ENCODE measurements around the gene SPATS2L.

Gene SPATS2L

GRCh38 chr2:200445284-200445683 is 138.8 kb downstream of the SPATS2L start:
- Histone ChIP-seq H3K4me3 (replicated peaks; ENCODE audit: low read depth, low read length) (no peak overlapping the region), H3K36me3 (ENCODE audit: control insufficient read depth, insufficient read depth, low read length) (no peaks in the 10 kb centered on the region), H3K27me3 (replicated peaks; ENCODE audit: control insufficient read depth, insufficient read depth, low read length) (no peaks in the 10 kb centered on the region)
- DNase-seq (ENCODE audit: extremely low read depth, insufficient read length), result no peak
- TF ChIP-seq CTCF (IDR thresholded peaks at IDR 0.05; ENCODE audit: insufficient read depth, low read length, poor library complexity, severe bottlenecking), result no peak

DNA sequence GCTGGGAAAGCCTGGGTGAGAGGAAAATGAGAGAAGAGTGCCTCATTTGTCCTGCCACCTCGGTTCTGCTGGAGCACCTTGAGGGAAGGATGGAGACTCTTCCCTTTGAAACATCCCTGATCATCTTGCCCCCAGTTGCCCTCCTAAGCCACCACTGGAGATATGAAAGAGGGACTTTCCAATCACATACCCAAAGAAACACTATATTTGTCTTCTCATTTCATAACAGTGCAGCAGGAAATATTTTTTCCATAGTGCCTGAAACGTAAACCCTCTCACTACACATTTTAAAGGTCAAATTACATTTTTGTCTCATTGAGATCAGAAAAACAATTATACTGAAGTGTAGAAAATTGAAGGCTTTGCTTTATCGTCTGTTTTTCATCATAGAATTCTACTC is 140.1 kb downstream of the SPATS2L start:
- no peak for DNase-seq (ENCODE audit: extremely low read depth, insufficient read length)
- Histone ChIP-seq H3K27me3 (replicated peaks; ENCODE audit: control insufficient read depth, insufficient read depth, low read length) (no peaks in the 10 kb centered on the region), H3K36me3 (ENCODE audit: control insufficient read depth, insufficient read depth, low read length) (no peaks in the 10 kb centered on the region), H3K4me3 (replicated peaks; ENCODE audit: low read depth, low read length) (no peak overlapping the region)
- no peak for TF ChIP-seq CTCF (IDR thresholded peaks at IDR 0.05; ENCODE audit: insufficient read depth, low read length, poor library complexity, severe bottlenecking)

DNA sequence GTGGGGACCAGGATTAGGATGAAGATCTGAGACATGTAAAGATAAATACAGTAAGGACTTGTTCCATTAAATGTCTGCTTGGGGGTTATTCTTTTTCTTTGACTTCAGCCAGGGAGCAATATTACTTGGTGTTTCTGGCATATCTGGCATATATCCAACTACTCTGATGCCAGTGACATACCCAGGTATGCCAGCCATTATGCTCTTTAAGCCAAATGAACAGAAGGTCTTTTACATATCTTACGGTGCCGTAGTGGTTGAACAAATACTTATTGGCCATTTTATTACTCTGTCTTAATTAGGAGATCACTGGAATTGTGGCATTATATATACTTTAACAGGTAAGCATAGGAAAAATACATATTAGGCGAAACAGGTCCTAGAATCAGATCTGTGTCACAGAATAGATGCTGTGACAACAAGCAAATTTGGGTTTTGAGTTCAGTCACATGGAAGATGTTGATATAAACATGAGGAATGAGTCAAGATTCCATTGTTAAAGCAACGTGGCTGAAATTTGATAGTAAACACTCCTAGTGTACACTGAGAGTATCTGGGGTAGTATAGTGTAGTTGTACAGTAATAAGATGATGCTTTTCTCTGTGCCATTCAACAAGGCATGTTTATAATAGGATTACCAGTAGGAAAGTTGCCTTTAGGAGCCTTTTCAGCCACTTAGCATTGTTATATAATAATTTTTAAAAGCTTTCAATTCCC is 140.8 kb downstream of the SPATS2L start:
- H3K27me3 ChIP-seq (replicated peaks; ENCODE audit: control insufficient read depth, insufficient read depth, low read length), result no peaks in the 10 kb centered on the region
- TF ChIP-seq CTCF (IDR thresholded peaks at IDR 0.05; ENCODE audit: insufficient read depth, low read length, poor library complexity, severe bottlenecking), result no peak
- no peaks in the 10 kb centered on the region for H3K36me3 ChIP-seq (ENCODE audit: control insufficient read depth, insufficient read depth, low read length)
- no peak for DNase-seq (ENCODE audit: extremely low read depth, insufficient read length)
- H3K4me3 ChIP-seq (replicated peaks; ENCODE audit: low read depth, low read length), result no peak overlapping the region

- no peaks in the 10 kb centered on the region for H3K27me3 ChIP-seq (replicated peaks; ENCODE audit: control insufficient read depth, insufficient read depth, low read length)
- no peak for TF ChIP-seq CTCF (IDR thresholded peaks at IDR 0.05; ENCODE audit: insufficient read depth, low read length, poor library complexity, severe bottlenecking)
- no peak for DNase-seq (ENCODE audit: extremely low read depth, insufficient read length)
- no peak overlapping the region for H3K4me3 ChIP-seq (replicated peaks; ENCODE audit: low read depth, low read length)
- H3K36me3 ChIP-seq (ENCODE audit: control insufficient read depth, insufficient read depth, low read length), result no peaks in the 10 kb centered on the region
These were observed 142.0 kb downstream of the SPATS2L start for GRCh38 chr2:200448455-200448854.

DNA sequence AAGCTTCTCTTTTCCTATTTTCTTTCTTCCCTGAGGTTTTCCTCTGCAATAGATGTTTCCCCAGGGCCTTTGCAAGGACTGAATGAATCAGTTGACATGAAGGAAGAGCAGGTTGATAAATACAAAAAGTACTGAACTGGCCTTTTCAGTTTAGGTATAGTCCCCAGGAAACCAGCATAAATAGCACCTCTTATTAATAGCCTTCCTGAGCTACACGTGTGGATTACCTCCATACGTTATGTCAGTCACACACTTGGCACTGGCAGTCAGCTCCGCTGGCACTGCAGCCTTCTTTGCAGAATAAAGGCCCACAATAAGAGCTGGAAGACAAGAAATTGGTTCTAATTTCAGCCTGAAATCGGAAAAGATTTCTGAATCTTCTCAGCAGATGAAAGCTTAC is 142.7 kb downstream of the SPATS2L start:
- no peak for TF ChIP-seq CTCF (IDR thresholded peaks at IDR 0.05; ENCODE audit: insufficient read depth, low read length, poor library complexity, severe bottlenecking)

DNA sequence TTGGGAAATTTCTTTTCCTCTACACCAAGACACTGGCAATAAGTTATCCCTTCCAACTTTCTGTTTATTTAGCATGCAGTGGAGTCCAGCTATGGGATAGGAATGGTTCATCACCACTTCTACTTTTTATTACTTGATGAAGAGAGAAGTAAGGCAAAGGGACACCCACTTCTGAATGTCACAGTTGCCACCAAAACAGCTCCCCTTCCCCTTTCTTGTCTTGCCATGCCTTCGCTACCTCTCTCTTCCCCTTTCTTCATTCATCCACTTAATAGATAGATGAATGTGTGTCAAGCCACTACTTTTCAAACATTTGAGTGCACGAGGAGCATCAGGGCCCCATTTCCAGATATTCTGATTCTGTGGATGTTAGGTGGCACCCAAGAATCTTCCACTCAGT is 143.8 kb downstream of the SPATS2L start:
- Histone ChIP-seq H3K27me3 (replicated peaks; ENCODE audit: control insufficient read depth, insufficient read depth, low read length) (no peaks in the 10 kb centered on the region), H3K36me3 (ENCODE audit: control insufficient read depth, insufficient read depth, low read length) (no peaks in the 10 kb centered on the region), H3K4me3 (replicated peaks; ENCODE audit: low read depth, low read length) (no peak overlapping the region)
- TF ChIP-seq CTCF (IDR thresholded peaks at IDR 0.05; ENCODE audit: insufficient read depth, low read length, poor library complexity, severe bottlenecking), result no peak
- DNase-seq (ENCODE audit: extremely low read depth, insufficient read length), result no peak

More for the DNA sequence above, 142.7 kb downstream of the SPATS2L start:
- no peak for DNase-seq (ENCODE audit: extremely low read depth, insufficient read length)
- H3K27me3 ChIP-seq (replicated peaks; ENCODE audit: control insufficient read depth, insufficient read depth, low read length), result no peaks in the 10 kb centered on the region
- H3K36me3 ChIP-seq (ENCODE audit: control insufficient read depth, insufficient read depth, low read length), result no peaks in the 10 kb centered on the region
- H3K4me3 ChIP-seq (replicated peaks; ENCODE audit: low read depth, low read length), result no peak overlapping the region

Measured in GM06990 (cell line).